Measurements from ENCODE around the gene KRT25. TPM values are rescaled to one million over a fixed set of nuclear protein-coding genes. Genes with fewer than 3 reads are reported as not detected.

KRT25 gene
- total RNA-seq, 1 donor, result not detected

- Histone ChIP-seq H3K4me2 (ENCODE audit: insufficient read depth, low read length) (no peak overlapping the region), H3K4me3 (ENCODE audit: insufficient read depth, low read length) (no peak overlapping the region), H3K27ac (ENCODE audit: low read depth, low read length) (no peak overlapping the region), H3K9me3 (ENCODE audit: low read depth, low read length) (no peaks in the 10 kb centered on the region), H4K20me1 (ENCODE audit: insufficient read depth, low read length) (no peaks in the 10 kb centered on the region), H3K27me3 (ENCODE audit: insufficient read depth, low read length) (peaks cover 44% of the 10 kb centered on the region), H3K79me2 (ENCODE audit: insufficient read depth, low read length) (no peaks in the 10 kb centered on the region), H3K4me1 (ENCODE audit: insufficient read depth, low read length) (no peaks in the 10 kb centered on the region), H2AFZ (ENCODE audit: low read length) (no peak overlapping the region), H3K36me3 (ENCODE audit: insufficient read depth, low read length) (no peaks in the 10 kb centered on the region)
- no peak for TF ChIP-seq CTCF (IDR thresholded peaks at IDR 0.05; ENCODE audit: extremely low read depth, low read depth, low read length)
- no peak for DNase-seq (ENCODE audit: insufficient read length, low spot score, missing footprints)
Observed at GRCh38 chr17:40793832-40794231, 38.7 kb upstream of the KRT25 start.

- Histone ChIP-seq H3K4me1 (ENCODE audit: insufficient read depth, low read length) (no peaks in the 10 kb centered on the region), H4K20me1 (ENCODE audit: insufficient read depth, low read length) (no peaks in the 10 kb centered on the region), H3K9me3 (ENCODE audit: low read depth, low read length) (no peaks in the 10 kb centered on the region), H3K27me3 (ENCODE audit: insufficient read depth, low read length) (peaks cover 32% of the 10 kb centered on the region), H2AFZ (ENCODE audit: low read length) (peak overlapping the region; percentile 44), H3K79me2 (ENCODE audit: insufficient read depth, low read length) (no peaks in the 10 kb centered on the region), H3K4me3 (ENCODE audit: insufficient read depth, low read length) (no peak overlapping the region), H3K4me2 (ENCODE audit: insufficient read depth, low read length) (peak overlapping the region; percentile 21), H3K36me3 (ENCODE audit: insufficient read depth, low read length) (no peaks in the 10 kb centered on the region), H3K27ac (ENCODE audit: low read depth, low read length) (no peak overlapping the region)
- peak; percentile 81 for TF ChIP-seq CTCF (IDR thresholded peaks at IDR 0.05; ENCODE audit: extremely low read depth, low read depth, low read length)
- DNase-seq (ENCODE audit: insufficient read length, low spot score, missing footprints), result no peak
Observed at GRCh38 chr17:40791787-40792436, 36.8 kb upstream of the KRT25 start.

GRCh38 chr17:40791111-40791510 is 36.0 kb upstream of the KRT25 start:
- no peak overlapping the region for H3K27ac ChIP-seq (ENCODE audit: low read depth, low read length)
- H2AFZ ChIP-seq (ENCODE audit: low read length), result no peak overlapping the region
- H3K27me3 ChIP-seq (ENCODE audit: insufficient read depth, low read length), result peaks cover 25% of the 10 kb centered on the region
- no peaks in the 10 kb centered on the region for H3K9me3 ChIP-seq (ENCODE audit: low read depth, low read length)
- H3K4me1 ChIP-seq (ENCODE audit: insufficient read depth, low read length), result no peaks in the 10 kb centered on the region
- peak overlapping the region; percentile 21 for H3K4me2 ChIP-seq (ENCODE audit: insufficient read depth, low read length)
- no peak for TF ChIP-seq CTCF (IDR thresholded peaks at IDR 0.05; ENCODE audit: extremely low read depth, low read depth, low read length)
- DNase-seq (ENCODE audit: insufficient read length, low spot score, missing footprints), result no peak
- H3K79me2 ChIP-seq (ENCODE audit: insufficient read depth, low read length), result no peaks in the 10 kb centered on the region
- H4K20me1 ChIP-seq (ENCODE audit: insufficient read depth, low read length), result no peaks in the 10 kb centered on the region
- no peak overlapping the region for H3K4me3 ChIP-seq (ENCODE audit: insufficient read depth, low read length)
- no peaks in the 10 kb centered on the region for H3K36me3 ChIP-seq (ENCODE audit: insufficient read depth, low read length)

GRCh38 chr17:40782450-40782849 is 27.3 kb upstream of the KRT25 start, which contains the start of gene KRT27:
KRT27 (minus strand) TSS chr17:40782550; CDS start chr17:40782493, 57 bp downstream.
- Histone ChIP-seq H3K36me3 (ENCODE audit: insufficient read depth, low read length) (no peaks in the 10 kb centered on the region), H3K4me3 (ENCODE audit: insufficient read depth, low read length) (no peak within 1 kb of the TSS), H3K4me2 (ENCODE audit: insufficient read depth, low read length) (no peak within 1 kb of the TSS), H3K79me2 (ENCODE audit: insufficient read depth, low read length) (no peaks in the 10 kb centered on the region), H3K27ac (ENCODE audit: low read depth, low read length) (no peak within 1 kb of the TSS), H3K9me3 (ENCODE audit: low read depth, low read length) (no peaks in the 10 kb centered on the region), H2AFZ (ENCODE audit: low read length) (no peak within 1 kb of the TSS), H3K4me1 (ENCODE audit: insufficient read depth, low read length) (no peaks in the 10 kb centered on the region), H4K20me1 (ENCODE audit: insufficient read depth, low read length) (no peaks in the 10 kb centered on the region), H3K27me3 (ENCODE audit: insufficient read depth, low read length) (peaks cover 31% of the 10 kb centered on the region)
- TF ChIP-seq CTCF (IDR thresholded peaks at IDR 0.05; ENCODE audit: extremely low read depth, low read depth, low read length), result no peak
- no peak for DNase-seq (ENCODE audit: insufficient read length, low spot score, missing footprints)

Data from osteoblast (primary cell).